HG03175 (cell line): Measurements from ENCODE around the gene C17orf50.

Experiments used
- ATAC-seq: cut with Tn5 transposase; IDR thresholded peaks from one replicate; pipeline ENCODE4 v1.9.1; 2021; ENCODE audit warnings: mild to moderate bottlenecking, moderate library complexity; ENCODE audit not compliant: unreplicated experiment

The C17orf50 gene

GRCh38 chr17:35780950-35781349 lies 20.3 kb downstream of the C17orf50 start:
- ATAC-seq, result no peak

DNA sequence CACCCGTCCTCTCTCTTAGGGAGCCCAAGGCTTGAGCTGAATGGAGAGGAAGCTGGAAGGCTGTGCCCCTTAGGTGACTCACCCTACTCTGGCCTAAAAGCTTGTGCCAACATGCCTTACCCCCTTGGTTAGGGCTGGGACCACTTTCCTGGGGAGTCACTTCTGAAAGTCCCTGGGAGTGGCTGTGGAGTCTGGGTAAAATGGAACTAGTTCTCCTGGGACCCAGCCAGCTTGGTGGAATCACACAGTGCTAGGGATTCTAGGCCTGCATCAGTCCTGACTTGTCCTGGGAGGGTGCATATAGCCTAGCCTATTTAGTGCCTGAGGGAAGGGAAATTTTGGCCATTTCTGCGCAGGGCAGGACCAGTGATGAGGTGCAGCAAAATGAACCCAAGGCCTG lies 24.2 kb downstream of the C17orf50 start:
- ATAC-seq, result no peak

DNA sequence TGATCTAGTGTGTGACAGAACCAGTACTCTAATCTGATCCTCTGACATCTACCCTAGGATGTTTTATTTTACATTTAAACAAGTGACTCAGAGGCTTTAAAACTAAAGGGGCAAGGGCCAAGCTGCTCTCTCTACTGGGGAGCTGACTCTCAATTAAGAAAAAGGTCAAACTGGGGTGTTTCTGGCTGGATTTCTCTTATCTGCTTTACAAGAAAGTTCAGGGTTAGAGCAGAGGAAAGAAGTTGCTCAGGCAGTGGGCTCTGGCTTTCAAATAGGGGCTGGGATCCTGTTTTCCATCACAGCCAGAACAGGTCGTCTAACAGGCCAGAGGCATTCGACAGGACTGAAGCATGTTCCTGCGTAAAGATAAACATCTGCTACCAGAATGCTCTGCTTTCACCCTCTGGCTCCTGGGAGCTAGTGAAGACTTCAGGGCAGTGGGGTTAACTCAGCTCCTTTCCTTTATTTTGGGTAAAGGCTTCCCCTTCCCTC lies 26.3 kb downstream of the C17orf50 start:
- ATAC-seq, result no peak

- ATAC-seq, result no peak
Observed at GRCh38 chr17:35788477-35789368, 28.0 kb downstream of the C17orf50 start.

DNA sequence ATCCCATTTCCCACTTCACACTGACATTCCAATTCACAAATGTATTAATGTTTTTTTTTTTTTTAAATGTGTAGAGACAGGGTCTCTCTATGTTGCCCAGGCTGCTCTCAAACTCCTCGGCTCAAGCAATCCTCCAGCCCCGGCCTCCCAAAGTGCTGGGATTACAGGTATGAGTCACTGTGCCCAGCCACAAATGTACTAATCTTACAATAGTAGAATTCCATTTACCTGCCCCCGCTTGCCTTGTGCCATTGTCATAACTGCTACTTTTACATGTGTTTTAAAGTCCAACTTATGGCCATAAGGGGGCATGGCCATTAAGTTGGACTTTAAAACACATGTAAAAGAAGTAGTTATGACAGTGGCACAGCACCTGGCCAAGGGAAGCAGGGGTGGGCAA lies 30.2 kb downstream of the C17orf50 start:
- ATAC-seq, result no peak

GRCh38 chr17:35791681-35792350 lies 31.1 kb downstream of the C17orf50 start:
- ATAC-seq, result no peak

DNA sequence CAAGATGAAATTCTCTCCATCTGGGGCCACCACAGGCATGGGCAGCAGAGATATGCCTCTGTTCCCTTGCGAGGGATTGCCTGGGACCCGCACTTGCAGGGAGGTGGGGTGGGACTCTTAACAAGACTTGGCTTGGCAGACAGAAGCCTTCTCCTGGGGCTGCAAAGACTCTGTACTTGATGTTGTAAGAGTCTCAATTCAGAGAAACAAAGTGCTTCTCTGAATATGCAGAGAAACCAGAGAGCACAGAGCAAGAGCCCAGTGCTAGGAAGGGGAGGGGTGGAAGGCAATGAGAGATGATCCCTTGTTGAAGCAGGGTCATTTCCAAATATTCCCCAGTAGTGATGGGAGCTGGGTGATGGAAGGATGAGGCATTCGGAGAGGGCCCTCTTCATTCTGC lies 32.6 kb downstream of the C17orf50 start:
- no peak for ATAC-seq

GRCh38 chr17:35795007-35795870 lies 34.6 kb downstream of the C17orf50 start, which contains the start of gene MMP28:
MMP28 (minus strand) TSS chr17:35795641; CDS start chr17:35795377, 264 bp downstream.
- ATAC-seq, result no peak

GRCh38 chr17:35795871-35796265 lies 35.2 kb downstream of the C17orf50 start:
- ATAC-seq, result no peak

GRCh38 chr17:35796942-35797341 lies 36.3 kb downstream of the C17orf50 start:
- no peak for ATAC-seq

- ATAC-seq, result no peak
Observed at GRCh38 chr17:35797370-35797769, 36.7 kb downstream of the C17orf50 start.

- no peak for ATAC-seq
Observed at GRCh38 chr17:35797918-35798317, 37.2 kb downstream of the C17orf50 start.

DNA sequence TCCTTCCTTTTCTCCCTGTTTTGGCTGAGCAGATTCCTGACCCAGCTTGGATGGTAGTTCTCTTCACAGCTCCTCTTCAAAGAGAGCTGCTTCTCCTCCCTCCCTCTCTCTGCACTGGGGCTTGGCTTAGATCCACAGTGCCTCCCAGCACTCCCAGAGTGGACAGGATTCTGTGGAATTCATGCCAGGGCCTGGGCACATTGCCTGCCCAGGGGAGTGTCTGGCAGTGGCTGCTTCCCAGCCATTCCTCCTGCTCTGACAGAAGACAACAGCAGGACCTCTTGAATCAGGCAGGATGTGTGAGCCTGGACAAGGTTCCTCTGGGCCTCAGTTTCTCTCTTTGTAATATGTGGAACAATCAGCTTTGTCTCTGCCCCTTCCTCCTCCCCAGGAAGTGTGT lies 39.3 kb downstream of the C17orf50 start:
- ATAC-seq, result no peak

DNA sequence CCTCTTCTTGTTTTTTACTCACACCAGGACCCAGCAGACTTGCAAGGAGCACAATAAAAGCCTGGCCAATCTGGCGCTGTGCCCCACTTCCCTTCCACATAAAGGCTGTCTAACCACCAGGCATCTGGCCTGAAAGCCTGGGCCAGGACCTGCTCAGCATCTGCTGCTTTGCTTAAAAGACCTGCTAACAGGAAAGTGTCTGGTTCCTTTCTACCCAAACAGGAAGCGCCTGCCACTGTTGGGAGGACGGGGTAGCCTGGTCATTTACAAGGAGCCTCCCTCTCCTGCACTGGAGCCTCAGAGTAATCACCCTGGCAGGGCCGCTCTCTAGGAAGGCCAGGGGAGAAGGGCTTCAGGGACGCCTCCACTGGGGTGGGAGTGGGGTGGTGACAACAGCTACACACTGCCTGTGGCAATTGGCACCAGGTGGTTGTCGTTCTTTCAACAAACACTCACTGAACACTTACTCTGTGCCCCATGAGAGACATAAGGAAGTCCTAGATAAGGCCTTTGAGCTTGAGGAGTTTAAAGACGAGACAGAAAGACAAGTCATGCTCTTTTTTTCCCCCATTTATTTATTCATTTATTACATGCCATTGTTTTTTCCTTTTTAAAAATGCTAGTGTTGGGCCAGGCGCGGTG lies 41.0 kb downstream of the C17orf50 start:
- ATAC-seq, result no peak

- ATAC-seq, result no peak
Observed at GRCh38 chr17:35804658-35805192, 44.0 kb downstream of the C17orf50 start.

DNA sequence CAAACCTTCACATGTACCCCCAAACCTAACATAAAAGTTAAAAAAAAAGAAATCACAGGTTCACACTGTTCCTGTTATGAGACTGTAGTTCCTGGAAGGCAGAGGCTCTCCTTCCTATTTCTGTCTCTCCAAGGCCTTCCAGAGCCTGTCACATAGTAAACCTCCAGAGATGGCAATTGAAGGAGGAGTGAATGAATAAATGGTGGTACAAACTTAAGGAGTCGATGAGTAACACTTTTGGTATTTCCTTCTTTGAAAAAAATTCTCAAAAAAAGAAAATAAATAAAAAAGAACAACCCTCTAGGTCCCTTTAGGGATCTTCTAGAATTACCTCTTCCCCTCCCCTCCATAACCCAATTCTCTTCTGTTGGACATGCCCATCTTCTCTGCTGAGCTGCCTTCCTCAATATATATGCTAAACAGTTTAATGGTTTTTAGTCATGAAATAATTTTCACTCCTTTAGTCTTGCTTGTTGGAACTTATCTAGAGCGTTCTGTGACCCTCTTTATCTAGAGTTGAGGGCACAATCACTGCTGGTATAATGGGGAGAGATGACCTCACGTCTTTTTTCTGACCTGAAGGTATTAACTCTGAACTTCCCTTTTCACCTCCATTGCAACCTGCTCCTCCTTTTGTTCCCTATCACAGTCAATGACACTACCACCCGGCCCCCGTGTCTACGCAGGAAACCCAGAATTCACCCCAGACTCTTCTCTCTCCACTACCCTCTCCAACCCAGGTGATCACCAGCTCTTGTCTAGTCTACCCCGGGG lies 46.9 kb downstream of the C17orf50 start:
- no peak for ATAC-seq

- no peak for ATAC-seq
Observed at GRCh38 chr17:35808240-35808961, 47.7 kb downstream of the C17orf50 start.

GRCh38 chr17:35808962-35809854 lies 48.5 kb downstream of the C17orf50 start, which contains the start of gene TAF15:
TAF15 (plus strand) TSS chr17:35809484; CDS start chr17:35809570, 86 bp downstream.
- ATAC-seq, result peak; percentile 90
